BLaER1 treated with 17β-estradiol and CSF1 and Interleukin-3, amounts not matched to agents 10 nM and 100 nM (cell line): ENCODE data around the gene STAMBP.
"Not testable (repeated sequence)": the region's sequence is repeated elsewhere in the genome, so short reads cannot be mapped to it uniquely, and the experiment has no call there.

Experiments used
- H3K27ac ChIP-seq, 11 experiments: shearing (Covaris generic); formaldehyde crosslinking; 2 replicates each; pipeline ENCODE4 v1.8.1; 2022
- H3K27me3 ChIP-seq, 11 experiments: shearing (Covaris generic); formaldehyde crosslinking; 2 replicates each; pipeline ENCODE4 v1.8.1; 2022
- H3K36me3 ChIP-seq, 11 experiments: shearing (Covaris generic); formaldehyde crosslinking; 2 replicates each; pipeline ENCODE4 v1.8.1; 2022
- H3K4me1 ChIP-seq, 10 experiments: shearing (Covaris generic); formaldehyde crosslinking; 2 replicates each; pipeline ENCODE4 v1.8.1; 2022
- H3K4me2 ChIP-seq, 11 experiments: shearing (Covaris generic); formaldehyde crosslinking; 2 replicates each; pipeline ENCODE4 v1.8.1; 2022
- H3K4me3 ChIP-seq, 10 experiments: shearing (Covaris generic); formaldehyde crosslinking; 2 replicates each; pipeline ENCODE4 v1.8.1; 2022
- H3K9ac ChIP-seq, 11 experiments: shearing (Covaris generic); formaldehyde crosslinking; 2 replicates each; pipeline ENCODE4 v1.8.1; 2022
- H3K9me3 ChIP-seq, 11 experiments: shearing (Covaris generic); formaldehyde crosslinking; replicated peaks in 1 of 11; 2 replicates each; pipeline ENCODE4 v1.8.1; 2022
- H4K20me1 ChIP-seq, 11 experiments: shearing (Covaris generic); formaldehyde crosslinking; 2 replicates each; pipeline ENCODE4 v1.8.1; 2022
- Cebpa-rat ChIP-seq, 11 experiments: shearing (Covaris generic); IDR thresholded peaks; 2 replicates each; pipeline ENCODE4 v1.8.1; 2022

STAMBP gene

GRCh38 chr2:73828818-73829570 is at the start of gene STAMBP:
Gene STAMBP (plus strand): TSS chr2:73828961. CDS start chr2:73830857, 1,896 bp downstream.
- peak in 8 of 11 experiments; percentile 37 to 97 (median 84); a peak in 12 of 22 replicates for TF ChIP-seq Cebpa-rat (IDR thresholded peaks at IDR 0.05)
- peak within 1 kb of the TSS; percentile 74 to 86 (median 79) for H3K4me3 ChIP-seq
- H3K9ac ChIP-seq: peak within 1 kb of the TSS; percentile 87 to 92 (median 90)
- H3K9me3 ChIP-seq: peaks cover 6 to 18% (median 13%) of the 10 kb centered on the region in 11 experiments; a peak in 18 of 22 replicates
- H3K4me2 ChIP-seq: peak within 1 kb of the TSS; percentile 83 to 94 (median 89)
- peaks cover 35 to 48% (median 44%) of the 10 kb centered on the region in 10 experiments for H3K4me1 ChIP-seq
- H3K36me3 ChIP-seq: peaks cover 23 to 36% (median 33%) of the 10 kb centered on the region in 11 experiments
- H3K27ac ChIP-seq: peak within 1 kb of the TSS; percentile 86 to 96 (median 94)
- no peaks in the 10 kb centered on the region for H4K20me1 ChIP-seq
- H3K27me3 ChIP-seq: no peaks in the 10 kb centered on the region

- peak within 1 kb of the TSS; percentile 73 to 91 (median 84) for H3K4me3 ChIP-seq
- H3K27me3 ChIP-seq: no peaks in the 10 kb centered on the region
- H3K9me3 ChIP-seq: no peaks in the 10 kb centered on the region
- peak within 1 kb of the TSS; percentile 77 to 94 (median 87) for H3K4me2 ChIP-seq
- H3K4me1 ChIP-seq: peaks cover 11 to 27% (median 18%) of the 10 kb centered on the region in 10 experiments
- peak within 1 kb of the TSS; percentile 74 to 93 (median 88) for H3K27ac ChIP-seq
- H3K36me3 ChIP-seq: peaks cover 28 to 38% (median 31%) of the 10 kb centered on the region in 11 experiments
- peak within 1 kb of the TSS; percentile 82 to 94 (median 91) for H3K9ac ChIP-seq
- H4K20me1 ChIP-seq: peaks cover 0 to 21% (median 0%) of the 10 kb centered on the region in 11 experiments; a peak in 9 of 22 replicates
- TF ChIP-seq Cebpa-rat (IDR thresholded peaks at IDR 0.05): no peak
These were observed 49.1 kb upstream of the STAMBP start, which contains the start of gene DUSP11 for GRCh38 chr2:73779467-73780236. Gene DUSP11 (minus strand): TSS chr2:73780103. CDS start chr2:73779974, 129 bp downstream.

GRCh38 chr2:73780237-73780582 is 48.6 kb upstream of the STAMBP start:
- H3K27ac ChIP-seq: peak overlapping the region in 6 of 11 experiments; percentile 77 to 93 (median 87); a peak in 7 of 22 replicates

GRCh38 chr2:73783402-73783801 is 45.4 kb upstream of the STAMBP start:
- H3K27me3 ChIP-seq, H3K4me2 ChIP-seq, H3K27ac ChIP-seq, H3K9me3 ChIP-seq, H3K4me3 ChIP-seq, H4K20me1 ChIP-seq, H3K36me3 ChIP-seq, H3K9ac ChIP-seq: not testable (repeated sequence)
- peaks cover 5 to 13% (median 7%) of the 10 kb centered on the region in 10 experiments for H3K4me1 ChIP-seq

More at GRCh38 chr2:73780237-73780582, 48.6 kb upstream of the STAMBP start:
- Histone ChIP-seq H3K4me1 (peaks cover 11 to 27% (median 18%) of the 10 kb centered on the region in 10 experiments), H3K9me3 (no peaks in the 10 kb centered on the region), H3K9ac (peak overlapping the region; percentile 82 to 94 (median 91); a peak in 17 of 22 replicates), H3K27me3 (no peaks in the 10 kb centered on the region), H3K4me3 (peak overlapping the region; percentile 73 to 91 (median 84)), H4K20me1 (peaks cover 0 to 21% (median 0%) of the 10 kb centered on the region in 11 experiments; a peak in 9 of 22 replicates), H3K4me2 (peak overlapping the region; percentile 23 to 93 (median 79); a peak in 16 of 22 replicates), H3K36me3 (peaks cover 23 to 32% (median 25%) of the 10 kb centered on the region in 11 experiments)
- no peak for TF ChIP-seq Cebpa-rat (IDR thresholded peaks at IDR 0.05)

GRCh38 chr2:73783883-73784282 is 44.9 kb upstream of the STAMBP start, which contains the start of gene C2orf78:
Gene C2orf78 (plus strand): TSS chr2:73784183. CDS start chr2:73784310, 127 bp downstream.
- H3K4me3 ChIP-seq, H3K27ac ChIP-seq: not testable (repeated sequence)

GRCh38 chr2:73811878-73812277 is 16.9 kb upstream of the STAMBP start:
- H3K27ac ChIP-seq: no peak overlapping the region
- no peaks in the 10 kb centered on the region for H3K4me1 ChIP-seq
- no peaks in the 10 kb centered on the region for H4K20me1 ChIP-seq
- H3K36me3 ChIP-seq: no peaks in the 10 kb centered on the region
- H3K27me3 ChIP-seq: no peaks in the 10 kb centered on the region
- H3K4me3 ChIP-seq: no peak overlapping the region
- no peak overlapping the region for H3K9ac ChIP-seq
- no peaks in the 10 kb centered on the region for H3K9me3 ChIP-seq
- H3K4me2 ChIP-seq: no peak overlapping the region
- TF ChIP-seq Cebpa-rat (IDR thresholded peaks at IDR 0.05): no peak

More at GRCh38 chr2:73783883-73784282, 44.9 kb upstream of the STAMBP start, which contains the start of gene C2orf78:
- not testable (repeated sequence) for H3K4me2 ChIP-seq, H3K9ac ChIP-seq, H3K27me3 ChIP-seq, H4K20me1 ChIP-seq, H3K4me1 ChIP-seq, H3K9me3 ChIP-seq, H3K36me3 ChIP-seq

GRCh38 chr2:73812635-73813034 is 16.1 kb upstream of the STAMBP start:
- H3K9me3 ChIP-seq: no peaks in the 10 kb centered on the region
- H3K27ac ChIP-seq: no peak overlapping the region
- no peak overlapping the region for H3K4me2 ChIP-seq
- no peaks in the 10 kb centered on the region for H3K4me1 ChIP-seq
- no peaks in the 10 kb centered on the region for H3K27me3 ChIP-seq
- no peaks in the 10 kb centered on the region for H4K20me1 ChIP-seq
- H3K9ac ChIP-seq: no peak overlapping the region
- H3K4me3 ChIP-seq: no peak overlapping the region
- H3K36me3 ChIP-seq: no peaks in the 10 kb centered on the region
- no peak for TF ChIP-seq Cebpa-rat (IDR thresholded peaks at IDR 0.05)

GRCh38 chr2:73818296-73818695 is 10.5 kb upstream of the STAMBP start:
- Histone ChIP-seq H3K4me3 (no peak overlapping the region), H3K9ac (no peak overlapping the region), H3K4me2 (no peak overlapping the region), H4K20me1 (no peaks in the 10 kb centered on the region), H3K4me1 (peaks cover 0 to 7% (median 0%) of the 10 kb centered on the region in 10 experiments; a peak in 2 of 20 replicates), H3K27ac (no peak overlapping the region), H3K36me3 (no peaks in the 10 kb centered on the region), H3K9me3 (no peaks in the 10 kb centered on the region), H3K27me3 (no peaks in the 10 kb centered on the region)
- no peak for TF ChIP-seq Cebpa-rat (IDR thresholded peaks at IDR 0.05)

- Histone ChIP-seq H3K9me3 (no peaks in the 10 kb centered on the region), H3K4me2 (no peak overlapping the region), H3K4me1 (peaks cover 0 to 7% (median 0%) of the 10 kb centered on the region in 10 experiments; a peak in 2 of 20 replicates), H4K20me1 (no peaks in the 10 kb centered on the region), H3K36me3 (no peaks in the 10 kb centered on the region), H3K27me3 (no peaks in the 10 kb centered on the region), H3K9ac (no peak overlapping the region; a peak in 1 of 22 replicates), H3K4me3 (no peak overlapping the region), H3K27ac (no peak overlapping the region)
- no peak for TF ChIP-seq Cebpa-rat (IDR thresholded peaks at IDR 0.05)
These were observed 7.5 kb upstream of the STAMBP start for GRCh38 chr2:73821227-73821626.
